HCT116 (cell line): ENCODE data around the gene PRSS36. TPM values are rescaled to one million over a fixed set of nuclear protein-coding genes. Genes with fewer than 3 reads are reported as not detected.
A peak's percentile ranks its signal among the peaks of the same experiment; 100 is the strongest.

ENCODE experiments used
- ATAC-seq: fragments of 200-7000 bp; cut with Tn5 transposase; 2 replicates; pipeline ENCODE4 v1.9.1; 2020; ENCODE audit warnings: mild to moderate bottlenecking, moderate library complexity
- BruUV-seq: library from RNA; stranded (reverse); fragments of 400-500 nt; replicated peaks from 2 replicates; lab custom pipeline; 2021; lab: Mats Ljungman, UMichigan
- CTCF ChIA-PET: fragments of 300-600 bp; sonication (Branson Sonifier 250); formaldehyde crosslinking; loops from one replicate; lab custom pipeline; 2021; ENCODE audit warnings: antibody characterized with exemption; lab: Charles Lee
- POLR2A ChIA-PET: fragments of 300-600, 350-600 bp; sonication (Branson Sonifier 250); formaldehyde crosslinking; loops from one replicate; lab custom pipeline; 2021; ENCODE audit warnings: antibody characterized with exemption; lab: Charles Lee
- RAD21 ChIA-PET, 2 experiments: fragments of 300-600 bp; sonication (Branson Sonifier 250); formaldehyde crosslinking; loops; one replicate each; lab custom pipeline; 2023; ENCODE audit warnings: low total read pairs in 2 of 2; ENCODE audit not compliant: uncharacterized antibody in 2 of 2, unreplicated experiment in 2 of 2, low non-redundant PET in 1 of 2; lab: Charles Lee
- DNase-seq: peaks from one replicate; pipeline ENCODE4 v3.0.0-alpha.2; 2010; ENCODE audit warnings: low read depth, low spot score
- H2AFZ ChIP-seq: fragments of 200-600 bp; shearing (Covaris generic), sonication (generic); 2 replicates; pipeline ENCODE4 v1.6.1; 2017; ENCODE audit warnings: low read depth, mixed run types, mixed read lengths, antibody characterized with exemption, low read length; ENCODE audit not compliant: poor library complexity, severe bottlenecking
- H3K27ac ChIP-seq: 2 replicates; pipeline ENCODE4 v1.5.1; 2012; ENCODE audit warnings: low read depth, low read length
- H3K27me3 ChIP-seq: fragments of 200-600 bp; sonication (generic); 2 replicates; pipeline ENCODE4 v1.6.1; 2016; ENCODE audit warnings: mixed run types, low read length, mixed read lengths; ENCODE audit not compliant: insufficient read depth
- H3K36me3 ChIP-seq, 2 experiments: fragments of 200-500 bp in 1 of 2; fragments of 200-600 bp in 1 of 2; sonication (Bioruptor generic) in 1 of 2; sonication (generic) in 1 of 2; 2 replicates each; pipeline versions ENCODE4 v1.5.1 to v1.6.1; 2014 to 2016; ENCODE audit warnings: low read length in 2 of 2, inconsistent platforms in 1 of 2, mixed read lengths in 1 of 2, mixed run types in 1 of 2; ENCODE audit not compliant: insufficient read depth in 2 of 2, control insufficient read depth in 1 of 2
- H3K4me1 ChIP-seq, 2 experiments: fragments of 200-600 bp in 1 of 2; sonication (generic) in 1 of 2; 2 replicates each; pipeline versions ENCODE4 v1.5.1 to v1.6.1; 2012 to 2017; ENCODE audit warnings: low read length in 2 of 2, inconsistent platforms in 1 of 2, mild to moderate bottlenecking in 1 of 2, mixed read lengths in 1 of 2, mixed run types in 1 of 2, moderate library complexity in 1 of 2; ENCODE audit not compliant: insufficient read depth in 2 of 2, control insufficient read depth in 1 of 2
- H3K4me2 ChIP-seq: fragments of 200-600 bp; sonication (generic); 2 replicates; pipeline ENCODE4 v1.6.1; 2017; ENCODE audit warnings: mixed run types, low read length, mixed read lengths
- H3K4me3 ChIP-seq, 2 experiments: fragments of 200-600 bp in 1 of 2; sonication (generic) in 1 of 2; replicated peaks in 1 of 2; 2 replicates each; pipeline ENCODE4 v1.5.1; 2011 to 2016; ENCODE audit warnings: low read length in 2 of 2, control low read depth in 1 of 2, low read depth in 1 of 2, mild to moderate bottlenecking in 1 of 2, mixed read lengths in 1 of 2, mixed run types in 1 of 2
- H3K79me2 ChIP-seq: fragments of 200-600 bp; sonication (generic); 2 replicates; pipeline ENCODE4 v1.6.1; 2017; ENCODE audit warnings: mild to moderate bottlenecking, mixed run types, low read length, moderate library complexity, mixed read lengths; ENCODE audit not compliant: insufficient read depth
- H3K9ac ChIP-seq: fragments of 200-600 bp; sonication (generic); 2 replicates; pipeline ENCODE4 v1.6.1; 2016; ENCODE audit warnings: low read length, mixed read lengths
- H3K9me2 ChIP-seq: fragments of 200-600 bp; sonication (generic), shearing (Covaris generic); 2 replicates; pipeline ENCODE4 v1.6.1; 2017; ENCODE audit warnings: mixed run types, mild to moderate bottlenecking, moderate library complexity; ENCODE audit not compliant: insufficient read depth
- H3K9me3 ChIP-seq, 2 experiments: fragments of 200-500 bp in 1 of 2; fragments of 200-600 bp in 1 of 2; sonication (Bioruptor generic) in 1 of 2; sonication (generic) in 1 of 2; 2 replicates each; pipeline ENCODE4 v1.6.1; 2014 to 2017; ENCODE audit warnings: low read length in 2 of 2, mixed read lengths in 2 of 2, inconsistent platforms in 1 of 2, low read depth in 1 of 2, mild to moderate bottlenecking in 1 of 2, mixed run types in 1 of 2, moderate library complexity in 1 of 2; ENCODE audit not compliant: control insufficient read depth in 1 of 2, insufficient read depth in 1 of 2
- H4K20me1 ChIP-seq: fragments of 200-600 bp; sonication (generic), shearing (Covaris generic); 2 replicates; pipeline ENCODE4 v1.6.1; 2017; ENCODE audit warnings: mixed run types, mild to moderate bottlenecking, moderate library complexity; ENCODE audit not compliant: insufficient read depth
- CBX3 ChIP-seq: IDR thresholded peaks from 2 replicates; pipeline ENCODE4 v1.6.1; 2012; ENCODE audit warnings: low read depth
- CEBPB ChIP-seq: IDR thresholded peaks from 2 replicates; pipeline ENCODE4 v1.6.1; 2012; ENCODE audit warnings: low read depth
- EGR1 ChIP-seq: IDR thresholded peaks from 2 replicates; pipeline ENCODE4 v1.6.1; 2012; ENCODE audit warnings: low read depth
- ELF1 ChIP-seq: IDR thresholded peaks from 2 replicates; pipeline ENCODE4 v1.6.1; 2012; ENCODE audit warnings: low read depth, borderline replicate concordance
- EZH2 ChIP-seq: fragments of 200-600 bp; sonication (generic); IDR thresholded peaks from 2 replicates; pipeline ENCODE4 v1.6.1; 2017; ENCODE audit warnings: antibody characterized with exemption, mixed run types
- EZH2phosphoT487 ChIP-seq: fragments of 200-600 bp; IDR thresholded peaks from 2 replicates; pipeline ENCODE4 v1.6.1; 2018; ENCODE audit warnings: antibody characterized with exemption, borderline replicate concordance
- FOSL1 ChIP-seq: IDR thresholded peaks from 2 replicates; pipeline ENCODE4 v1.6.1; 2012; ENCODE audit warnings: low read depth
- JUND ChIP-seq: IDR thresholded peaks from 2 replicates; pipeline ENCODE4 v1.6.1; 2012
- MAX ChIP-seq: IDR thresholded peaks from 2 replicates; pipeline ENCODE4 v1.6.1; 2012
- POLR2A ChIP-seq: IDR thresholded peaks from 2 replicates; pipeline ENCODE4 v1.7.0; 2011; ENCODE audit warnings: borderline replicate concordance; ENCODE audit not compliant: insufficient read depth, insufficient read length; ENCODE audit errors: extremely low read depth
- POLR2AphosphoS5 ChIP-seq: IDR thresholded peaks from 2 replicates; pipeline ENCODE4 v1.6.1; 2011; ENCODE audit warnings: mild to moderate bottlenecking, low read depth, low read length, moderate library complexity
- RAD21 ChIP-seq: IDR thresholded peaks from 2 replicates; pipeline ENCODE4 v1.6.1; 2012; ENCODE audit warnings: low read depth, mild to moderate bottlenecking
- SIN3A ChIP-seq: IDR thresholded peaks from 2 replicates; pipeline ENCODE4 v1.6.1; 2012; ENCODE audit warnings: low read depth
- SP1 ChIP-seq: IDR thresholded peaks from 2 replicates; pipeline ENCODE4 v1.6.1; 2012; ENCODE audit warnings: low read depth
- SRF ChIP-seq: IDR thresholded peaks from 2 replicates; pipeline ENCODE4 v1.6.1; 2012; ENCODE audit warnings: low read depth
- YY1 ChIP-seq: IDR thresholded peaks from 2 replicates; pipeline ENCODE4 v1.6.1; 2011; ENCODE audit warnings: low read length, low read depth, moderate library complexity, mild to moderate bottlenecking; ENCODE audit not compliant: insufficient replicate concordance; ENCODE audit errors: extremely low read depth
- ZFX ChIP-seq: fragments of 450-650 bp; IDR thresholded peaks from 2 replicates; pipeline ENCODE4 v1.6.1; 2017
- ZNF274 ChIP-seq: fragments of 200-500 bp; sonication (Bioruptor generic); IDR thresholded peaks from 2 replicates; pipeline ENCODE4 v1.6.1; 2014; ENCODE audit warnings: mild to moderate bottlenecking, low read depth, low read length, inconsistent platforms
- intact Hi-C: fragments of 100-400 bp; cut with micrococcal nuclease; formaldehyde crosslinking; loops from 2 replicates; pipeline ENCODE4 v1.10.0; 2022
- total RNA-seq: library from RNA; stranded (reverse); gene quantifications from one replicate; pipeline ENCODE4 v1.2.1, GENCODE V29; 2021; ENCODE audit not compliant: unreplicated experiment
- TF ChIP-seq, protein P1 (sequence below): IDR thresholded peaks from 2 replicates; pipeline ENCODE4 v1.6.1; 2012; ENCODE audit warnings: low read depth
- TF ChIP-seq, protein P2 (sequence below), 3 experiments: fragments of 200-600 bp in 1 of 3; sonication (generic) in 1 of 3; IDR thresholded peaks in 2 of 3; conservative IDR thresholded peaks in 1 of 3; 2 replicates each; pipeline ENCODE4 v1.5.1; 2012 to 2017; ENCODE audit warnings: low read depth in 2 of 3, low read length in 2 of 3, antibody characterized with exemption in 1 of 3, borderline replicate concordance in 1 of 3, control low read depth in 1 of 3, mild to moderate bottlenecking in 1 of 3, mixed read lengths in 1 of 3, mixed run types in 1 of 3, moderate library complexity in 1 of 3; ENCODE audit not compliant: insufficient read depth in 1 of 3

The PRSS36 gene
- total RNA-seq, 1 experiment from 2014 or later, result not detected

GRCh38 chr16:31142109-31143010, 7.5 kb downstream of the PRSS36 start:
- H3K9ac ChIP-seq, result peak overlapping the region; percentile 69

More at GRCh38 chr16:31142109-31143010, 7.5 kb downstream of the PRSS36 start:
- ATAC-seq (peak; percentile 85), DNase-seq (peak; percentile 96)
- Histone ChIP-seq H3K27me3 (no peaks in the 10 kb centered on the region), H4K20me1 (no peaks in the 10 kb centered on the region), H3K79me2 (no peaks in the 10 kb centered on the region), H3K4me2 (peak overlapping the region; percentile 80)
- ChIA-PET POLR2A (interaction anchor here (0.6 to 9.9 kb wide), 13 partner anchors 8 to 1022 kb away, joined by 3 to 84 read pairs (median 4); partner anchors contain the start of genes FUS, HSD3B7 and KAT8), RAD21 (interaction anchor here (0.6 to 1.8 kb wide), 11 partner anchors 25 to 240 kb away, joined by 3 to 10 read pairs (median 4); partner anchors contain the start of genes HSD3B7 (in 2 of the 2), KAT8 (in 2 of the 2), ZNF646 (in 1 of the 2) and ZNF668 (in 1 of the 2))
- TF ChIP-seq CBX3, result no peak
- no peak for TF ChIP-seq FOSL1
- no peak for TF ChIP-seq JUND
- TF ChIP-seq, protein P1, sequence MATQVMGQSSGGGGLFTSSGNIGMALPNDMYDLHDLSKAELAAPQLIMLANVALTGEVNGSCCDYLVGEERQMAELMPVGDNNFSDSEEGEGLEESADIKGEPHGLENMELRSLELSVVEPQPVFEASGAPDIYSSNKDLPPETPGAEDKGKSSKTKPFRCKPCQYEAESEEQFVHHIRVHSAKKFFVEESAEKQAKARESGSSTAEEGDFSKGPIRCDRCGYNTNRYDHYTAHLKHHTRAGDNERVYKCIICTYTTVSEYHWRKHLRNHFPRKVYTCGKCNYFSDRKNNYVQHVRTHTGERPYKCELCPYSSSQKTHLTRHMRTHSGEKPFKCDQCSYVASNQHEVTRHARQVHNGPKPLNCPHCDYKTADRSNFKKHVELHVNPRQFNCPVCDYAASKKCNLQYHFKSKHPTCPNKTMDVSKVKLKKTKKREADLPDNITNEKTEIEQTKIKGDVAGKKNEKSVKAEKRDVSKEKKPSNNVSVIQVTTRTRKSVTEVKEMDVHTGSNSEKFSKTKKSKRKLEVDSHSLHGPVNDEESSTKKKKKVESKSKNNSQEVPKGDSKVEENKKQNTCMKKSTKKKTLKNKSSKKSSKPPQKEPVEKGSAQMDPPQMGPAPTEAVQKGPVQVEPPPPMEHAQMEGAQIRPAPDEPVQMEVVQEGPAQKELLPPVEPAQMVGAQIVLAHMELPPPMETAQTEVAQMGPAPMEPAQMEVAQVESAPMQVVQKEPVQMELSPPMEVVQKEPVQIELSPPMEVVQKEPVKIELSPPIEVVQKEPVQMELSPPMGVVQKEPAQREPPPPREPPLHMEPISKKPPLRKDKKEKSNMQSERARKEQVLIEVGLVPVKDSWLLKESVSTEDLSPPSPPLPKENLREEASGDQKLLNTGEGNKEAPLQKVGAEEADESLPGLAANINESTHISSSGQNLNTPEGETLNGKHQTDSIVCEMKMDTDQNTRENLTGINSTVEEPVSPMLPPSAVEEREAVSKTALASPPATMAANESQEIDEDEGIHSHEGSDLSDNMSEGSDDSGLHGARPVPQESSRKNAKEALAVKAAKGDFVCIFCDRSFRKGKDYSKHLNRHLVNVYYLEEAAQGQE, result no peak
- TF ChIP-seq SRF, result no peak
- peak; percentile 43; the same call in 1 of the 2 replicates for TF ChIP-seq ZFX
- TF ChIP-seq EZH2, result no peak
- no peak for TF ChIP-seq EGR1
- TF ChIP-seq POLR2A, result no peak
- TF ChIP-seq CEBPB, result no peak
- TF ChIP-seq SIN3A, result no peak
- no peak for TF ChIP-seq MAX
- no peak for TF ChIP-seq EZH2phosphoT487
- TF ChIP-seq SP1, result no peak
- peak; percentile 7; the same call in 1 of the 2 replicates for TF ChIP-seq POLR2AphosphoS5
- TF ChIP-seq ELF1, result no peak
- TF ChIP-seq, protein P2, sequence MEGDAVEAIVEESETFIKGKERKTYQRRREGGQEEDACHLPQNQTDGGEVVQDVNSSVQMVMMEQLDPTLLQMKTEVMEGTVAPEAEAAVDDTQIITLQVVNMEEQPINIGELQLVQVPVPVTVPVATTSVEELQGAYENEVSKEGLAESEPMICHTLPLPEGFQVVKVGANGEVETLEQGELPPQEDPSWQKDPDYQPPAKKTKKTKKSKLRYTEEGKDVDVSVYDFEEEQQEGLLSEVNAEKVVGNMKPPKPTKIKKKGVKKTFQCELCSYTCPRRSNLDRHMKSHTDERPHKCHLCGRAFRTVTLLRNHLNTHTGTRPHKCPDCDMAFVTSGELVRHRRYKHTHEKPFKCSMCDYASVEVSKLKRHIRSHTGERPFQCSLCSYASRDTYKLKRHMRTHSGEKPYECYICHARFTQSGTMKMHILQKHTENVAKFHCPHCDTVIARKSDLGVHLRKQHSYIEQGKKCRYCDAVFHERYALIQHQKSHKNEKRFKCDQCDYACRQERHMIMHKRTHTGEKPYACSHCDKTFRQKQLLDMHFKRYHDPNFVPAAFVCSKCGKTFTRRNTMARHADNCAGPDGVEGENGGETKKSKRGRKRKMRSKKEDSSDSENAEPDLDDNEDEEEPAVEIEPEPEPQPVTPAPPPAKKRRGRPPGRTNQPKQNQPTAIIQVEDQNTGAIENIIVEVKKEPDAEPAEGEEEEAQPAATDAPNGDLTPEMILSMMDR (IDR thresholded peaks at IDR 0.05 in 2 of 3, conservative IDR thresholded peaks at IDR 0.05 in 1 of 3; ENCODE audit: borderline replicate concordance in 1 of 3, insufficient read depth in 1 of 3, low read depth in 2 of 3, low read length in 2 of 3), result peak in 2 of 3 experiments; percentile 84 to 96; a peak in 4 of 6 replicates
- peak; percentile 5 for TF ChIP-seq YY1
- no peak for TF ChIP-seq ZNF274
- TF ChIP-seq RAD21, result no peak
- TF ChIP-seq, all 23 proteins: peak for 4
- H2AFZ ChIP-seq, result no peak overlapping the region
- intact Hi-C loops, result loop anchor here (1.0 kb wide), 2 partner anchors 25 to 48 kb away; partner anchors contain the start of genes KAT8 and VKORC1
- no peaks in the 10 kb centered on the region for H3K9me3 ChIP-seq
- peak overlapping the region; percentile 30 to 48 for H3K4me3 ChIP-seq
- BruUV-seq, result no TSS peak
- H3K36me3 ChIP-seq, result no peaks in the 10 kb centered on the region
- peak overlapping the region; percentile 72 for H3K27ac ChIP-seq
- H3K4me1 ChIP-seq, result peaks cover 36 to 53% of the 10 kb centered on the region in 2 experiments
- no peaks in the 10 kb centered on the region for H3K9me2 ChIP-seq
- CTCF ChIA-PET, result interaction anchor here (0.6 to 2.2 kb wide), 30 partner anchors 9 to 731 kb away, joined by 3 to 30 read pairs (median 5); partner anchors contain the start of genes ARMC5, HSD3B7, KAT8 and ZNF267
